ENCODE data around the gene RC3H2.
"Not testable (repeated sequence)": the region's sequence is repeated elsewhere in the genome, so short reads cannot be mapped to it uniquely, and the experiment has no call there.

Gene RC3H2

GRCh38 chr9:122912964-122913673 is 8.0 kb upstream of the RC3H2 start, which contains the start of gene ZBTB6:
ZBTB6 (minus strand) TSS chr9:122913323; CDS start chr9:122912072, 1,251 bp downstream.
- DNase-seq, result peak; percentile 91

DNA sequence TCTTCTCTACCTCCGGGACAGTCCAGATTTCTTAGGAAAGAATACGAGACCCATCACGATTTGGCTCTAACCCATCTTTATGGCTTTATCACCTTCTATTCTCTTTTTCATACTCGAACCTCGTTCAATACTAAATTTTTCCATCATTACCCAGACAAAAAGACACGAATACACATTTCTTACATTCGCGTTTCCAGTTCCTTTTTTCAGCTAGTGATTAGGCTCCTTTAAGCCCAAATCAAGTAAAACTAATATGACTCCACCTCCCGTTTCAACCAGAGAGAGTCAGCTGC is 7.5 kb upstream of the RC3H2 start:
- DNase-seq, result peak in 1 of 2 experiments; percentile 37

DNA sequence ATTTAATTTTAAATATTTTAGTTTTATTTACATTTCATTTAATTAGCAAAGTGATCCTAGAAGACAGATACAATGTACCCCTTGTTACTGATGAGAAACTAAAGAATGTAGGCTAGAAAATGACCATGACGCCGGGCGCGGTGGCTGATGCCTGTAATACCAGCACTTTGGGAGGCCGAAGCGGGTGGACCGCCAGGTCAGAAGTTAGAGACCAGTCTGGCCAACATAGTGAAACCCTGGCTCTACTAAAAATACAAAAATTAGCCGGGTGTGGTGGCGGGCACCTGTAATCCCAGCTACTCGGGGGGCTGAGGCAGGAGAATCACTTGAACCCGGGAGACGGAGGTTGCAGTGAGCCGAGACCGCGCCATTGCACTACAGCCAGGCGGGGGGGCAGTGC is 963 bp upstream of the RC3H2 start:
- not testable (repeated sequence) for DNase-seq

- peak in 1 of 2 experiments; percentile 44 for DNase-seq
Measured at GRCh38 chr9:122904466-122904822, 715 bp downstream of the RC3H2 start.

GRCh38 chr9:122900791-122901190 is 4.4 kb downstream of the RC3H2 start:
- DNase-seq, result peak; percentile 22 to 39

DNA sequence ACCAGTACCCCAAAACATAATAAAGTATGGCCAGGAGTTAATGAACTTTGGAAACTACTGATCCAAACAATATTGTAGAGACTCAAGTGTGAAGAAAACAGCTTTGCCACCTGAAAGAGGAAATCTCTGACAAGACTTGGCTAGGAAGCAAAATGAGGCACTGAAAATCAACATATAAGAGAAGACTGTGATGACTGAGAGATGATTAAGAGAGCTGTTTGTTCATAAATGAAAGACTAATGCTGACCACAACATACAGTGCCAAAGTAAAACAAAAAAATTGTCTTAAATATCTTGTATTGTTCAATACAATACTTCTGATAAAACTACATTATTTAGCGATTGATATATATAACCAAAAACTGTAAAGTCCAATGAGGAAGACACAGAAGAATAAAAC is 7.2 kb downstream of the RC3H2 start:
- no peak for DNase-seq

DNA sequence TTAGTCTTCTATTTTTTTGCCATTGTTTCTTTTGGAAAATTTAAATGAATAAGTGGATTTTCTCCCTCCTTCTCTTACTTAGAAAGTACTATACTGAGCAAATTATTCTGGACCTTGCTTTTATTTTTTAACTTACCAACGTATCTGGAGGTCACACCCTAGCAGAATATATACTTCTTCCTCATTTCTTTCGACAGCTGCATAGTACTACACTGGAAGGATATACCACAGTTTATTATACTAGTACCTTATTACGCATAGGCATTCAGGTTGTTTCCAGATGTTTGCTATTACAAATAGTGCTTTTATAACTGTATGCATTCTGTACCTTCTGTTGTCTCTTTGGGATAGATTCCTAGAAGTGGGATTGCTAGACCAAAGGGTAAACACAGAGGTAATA is 16.7 kb downstream of the RC3H2 start:
- no peak for DNase-seq

DNA sequence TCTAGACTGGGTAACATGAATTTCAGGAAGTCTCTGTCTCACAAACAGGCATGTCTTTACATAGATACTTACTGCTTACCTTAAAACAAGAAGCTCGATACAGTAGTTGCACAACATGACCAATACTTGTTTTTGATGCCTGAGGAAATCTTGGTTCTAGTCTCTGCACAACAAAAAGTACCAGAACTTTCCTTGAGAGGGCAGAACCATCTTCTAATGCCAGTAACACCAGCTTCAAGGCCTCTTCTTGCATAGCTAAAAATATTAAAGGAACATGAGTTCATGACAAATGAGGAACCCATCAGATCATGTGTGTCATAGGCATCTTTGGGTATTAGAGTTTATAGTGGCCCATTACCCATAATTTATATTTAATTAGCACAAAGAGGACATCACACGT is 22.0 kb downstream of the RC3H2 start:
- DNase-seq, result no peak

DNA sequence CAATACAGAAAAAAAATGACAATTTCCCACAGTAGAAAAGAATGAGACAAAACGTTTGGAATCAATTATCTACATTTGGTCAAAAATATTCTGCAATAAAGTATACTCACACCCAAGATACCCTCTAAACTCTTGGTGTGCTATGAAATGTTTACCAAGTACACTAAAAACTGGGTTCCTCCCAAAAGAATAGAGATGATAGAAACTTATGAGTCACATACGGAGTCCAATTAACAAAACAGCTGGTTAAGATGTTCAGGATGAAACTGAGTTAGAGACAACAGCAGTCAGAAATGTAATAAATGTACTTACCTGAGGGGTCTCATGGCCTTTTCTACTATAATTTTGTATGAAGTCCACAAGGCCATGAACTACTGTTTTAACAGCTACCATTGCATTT is 25.7 kb downstream of the RC3H2 start:
- no peak for DNase-seq

GRCh38 chr9:122875523-122875922 is 29.6 kb downstream of the RC3H2 start:
- DNase-seq, result no peak

DNA sequence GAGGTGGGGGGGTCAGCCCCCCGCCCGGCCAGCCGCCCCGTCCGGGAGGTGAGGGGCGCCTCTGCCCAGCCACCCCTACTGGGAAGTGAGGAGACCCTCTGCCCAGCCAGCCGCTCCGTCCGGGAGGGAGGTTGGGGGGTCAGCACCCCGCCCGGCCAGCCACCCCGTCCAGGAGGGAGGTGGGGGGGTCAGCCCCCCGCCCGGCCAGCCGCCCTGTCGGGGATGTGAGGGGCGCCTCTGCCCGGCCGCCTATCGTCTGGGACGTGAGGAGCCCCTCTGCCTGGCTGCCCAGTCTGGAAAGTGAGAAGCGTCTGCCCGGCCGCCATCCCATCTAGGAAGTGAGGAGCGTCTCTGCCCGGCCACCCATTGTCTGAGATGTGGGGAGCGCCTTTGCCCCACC is 37.9 kb downstream of the RC3H2 start:
- not testable (repeated sequence) for DNase-seq

- DNase-seq, result no peak
Measured at GRCh38 chr9:122866079-122866478, 39.1 kb downstream of the RC3H2 start.

- DNase-seq, result no peak
Measured at GRCh38 chr9:122865300-122865699, 39.9 kb downstream of the RC3H2 start.

GRCh38 chr9:122863407-122863806 is 41.8 kb downstream of the RC3H2 start:
- DNase-seq, result no peak

DNA sequence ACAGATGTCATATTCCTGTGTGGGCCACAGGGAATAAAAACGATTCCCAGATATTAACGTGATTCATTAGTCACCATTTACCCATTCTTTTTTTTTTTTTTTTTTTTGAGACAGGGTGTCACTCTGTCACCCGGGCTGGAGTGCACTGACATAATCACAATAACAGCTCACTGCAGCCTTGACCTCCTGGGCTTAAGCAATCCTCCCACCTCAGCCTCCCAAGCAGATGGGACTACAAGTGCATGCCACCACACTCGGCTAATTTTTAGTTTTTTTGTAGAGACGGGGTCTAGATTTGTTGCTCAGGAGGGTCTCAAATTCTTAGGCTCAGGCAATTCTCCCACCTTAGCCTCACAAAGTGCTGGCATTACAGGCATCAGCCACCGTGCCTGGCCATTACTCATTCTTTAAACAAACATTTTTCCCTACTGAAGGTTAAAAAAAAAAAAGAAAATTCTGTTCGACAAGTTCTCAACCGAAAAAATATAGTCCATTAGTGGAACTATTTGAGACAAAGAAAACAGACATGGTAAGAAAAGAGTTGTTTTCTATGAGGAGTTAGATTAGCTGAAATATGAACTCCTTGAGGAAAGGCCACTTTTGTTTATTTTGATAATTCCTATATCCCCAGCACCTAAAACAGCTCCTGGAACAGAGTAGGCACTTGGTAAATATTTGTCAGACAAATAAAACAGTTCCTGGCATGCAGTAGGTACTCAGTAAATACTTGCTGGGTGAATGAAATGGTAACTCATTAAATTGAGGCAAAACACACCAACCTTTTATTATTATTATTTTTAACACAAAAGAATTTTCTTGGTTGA is 44.6 kb downstream of the RC3H2 start:
- no peak for DNase-seq

GRCh38 chr9:122857815-122858214 is 47.3 kb downstream of the RC3H2 start:
- no peak for DNase-seq

GRCh38 chr9:122852085-122852786 is 52.9 kb downstream of the RC3H2 start:
- not testable (repeated sequence) for DNase-seq

DNA sequence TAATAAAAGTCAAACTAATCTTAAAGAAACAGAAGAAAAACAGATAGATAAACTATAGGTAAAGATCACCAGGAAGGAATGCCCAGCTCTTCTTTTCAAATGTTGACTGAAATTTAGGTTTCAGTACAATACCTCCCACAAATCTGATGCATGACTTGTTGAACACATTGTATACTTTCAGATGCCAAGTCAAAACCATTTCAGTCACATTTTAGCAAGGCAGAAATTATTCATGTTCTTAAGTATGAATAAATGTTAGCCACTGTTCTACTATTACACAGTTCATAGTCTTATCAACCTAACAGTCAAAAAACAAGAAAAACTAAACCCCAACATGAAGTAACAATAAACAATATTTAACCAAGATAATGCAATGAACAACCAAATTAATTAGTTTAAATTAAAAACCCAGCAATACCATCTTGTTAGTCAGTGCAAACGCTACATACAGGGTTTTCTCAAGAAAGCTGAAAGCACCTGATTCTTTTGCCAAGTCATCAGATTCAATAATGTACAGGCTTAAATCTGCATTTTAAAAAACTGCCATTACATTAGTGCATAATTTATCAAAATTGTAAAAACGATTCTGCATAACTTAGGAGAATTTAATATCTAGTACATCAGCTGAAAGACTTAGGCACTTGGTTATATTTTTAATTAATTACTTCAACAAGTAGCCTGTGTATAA is 56.8 kb downstream of the RC3H2 start:
- no peak for DNase-seq

DNA sequence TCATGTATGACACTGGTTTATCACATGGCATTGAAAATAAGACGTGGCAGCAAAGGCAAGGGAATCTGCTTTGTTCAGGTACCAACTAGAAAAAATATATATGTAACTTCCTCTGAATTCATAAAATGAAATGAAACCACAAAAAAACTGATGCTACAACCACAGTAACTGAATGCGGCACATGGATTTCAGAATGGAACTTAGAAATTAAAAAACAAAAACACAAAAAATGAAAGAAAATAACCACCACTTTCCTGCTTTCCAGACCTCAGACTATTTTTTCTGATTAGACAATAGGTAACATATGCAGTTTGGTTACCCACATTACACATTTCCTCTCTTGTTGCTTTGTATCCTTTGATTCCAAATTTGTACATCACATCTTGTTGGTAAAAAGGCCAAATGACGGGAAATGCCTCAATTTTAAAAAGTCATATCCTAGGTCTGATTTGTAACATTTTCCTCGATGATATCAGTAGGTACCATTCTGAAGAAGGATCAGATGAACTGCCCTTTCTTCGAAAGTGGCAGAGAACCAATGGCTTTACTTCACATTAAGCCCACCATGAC is 58.7 kb downstream of the RC3H2 start:
- DNase-seq, result no peak

- no peak for DNase-seq
Measured at GRCh38 chr9:122845116-122845515, 60.0 kb downstream of the RC3H2 start.

DNA sequence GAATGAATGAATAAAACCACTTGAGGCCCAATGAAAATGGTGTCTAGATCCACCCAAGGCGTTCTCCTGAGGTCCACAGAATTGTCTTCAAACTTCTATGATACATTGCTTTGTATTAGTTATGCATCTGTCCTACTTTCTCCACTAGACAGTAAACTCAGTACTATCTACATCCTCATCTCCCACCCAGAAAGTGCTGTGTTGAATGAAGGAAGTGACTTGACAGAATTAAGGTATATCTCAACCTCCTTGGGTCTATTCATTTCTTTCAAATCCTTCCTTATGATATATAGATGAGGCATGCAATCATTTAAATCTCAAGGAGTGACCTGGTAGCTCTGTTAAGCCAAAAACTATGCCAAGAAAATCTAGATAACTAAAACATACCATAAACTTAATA is 61.0 kb downstream of the RC3H2 start:
- no peak for DNase-seq

GRCh38 chr9:122841501-122841900 is 63.7 kb downstream of the RC3H2 start:
- DNase-seq, result no peak

- not testable (repeated sequence) for DNase-seq
Measured at GRCh38 chr9:122838441-122838840, 66.7 kb downstream of the RC3H2 start.

Measured in Kasumi-1 (cell line).